HEK293 (cell line): ENCODE results near the gene SLC25A20.

Experiments used
- HOXA7 ChIP-seq: sonication (generic); formaldehyde crosslinking; IDR thresholded peaks from 2 replicates; pipeline ENCODE4 v1.8.1; 2022; ENCODE audit warnings: missing genetic modification reagents, borderline replicate concordance
- PRDM10 ChIP-seq: fragments of 450-650 bp; formaldehyde crosslinking; IDR thresholded peaks from 2 replicates; pipeline ENCODE4 v1.5.1; 2016; ENCODE audit warnings: missing biosample characterization, missing genetic modification characterization
- ZBTB1 ChIP-seq: fragments of 450-650 bp; formaldehyde crosslinking; IDR thresholded peaks from 2 replicates; pipeline ENCODE4 v1.5.1; 2016; ENCODE audit warnings: missing biosample characterization, missing genetic modification characterization
- ZBTB8A ChIP-seq: fragments of 450-650 bp; formaldehyde crosslinking; IDR thresholded peaks from 2 replicates; pipeline ENCODE4 v1.5.1; 2016; ENCODE audit warnings: missing biosample characterization, missing genetic modification characterization
- ZFP37 ChIP-seq: fragments of 450-650 bp; formaldehyde crosslinking; IDR thresholded peaks from 2 replicates; pipeline ENCODE4 v1.5.1; 2016; ENCODE audit warnings: missing biosample characterization, missing genetic modification characterization
- ZNF239 ChIP-seq: fragments of 450-650 bp; formaldehyde crosslinking; IDR thresholded peaks from 2 replicates; pipeline ENCODE4 v1.5.1; 2016; ENCODE audit warnings: missing biosample characterization, missing genetic modification characterization
- ZNF416 ChIP-seq: fragments of 450-650 bp; formaldehyde crosslinking; IDR thresholded peaks from 2 replicates; pipeline ENCODE4 v1.5.1; 2016; ENCODE audit warnings: missing biosample characterization, missing genetic modification characterization
- ZNF555 ChIP-seq: fragments of 450-650 bp; formaldehyde crosslinking; conservative IDR thresholded peaks from 2 replicates; pipeline ENCODE4 v1.5.1; 2017; ENCODE audit warnings: missing biosample characterization, mild to moderate bottlenecking, missing genetic modification characterization, inconsistent platforms
- TF ChIP-seq, protein P1 (sequence below): fragments of 450-650 bp; formaldehyde crosslinking; IDR thresholded peaks from 2 replicates; pipeline ENCODE4 v1.5.1; 2016; ENCODE audit warnings: missing biosample characterization, missing genetic modification characterization
- TF ChIP-seq, protein P2 (sequence below): fragments of 450-650 bp; formaldehyde crosslinking; IDR thresholded peaks from 2 replicates; pipeline ENCODE4; 2016; ENCODE audit warnings: missing biosample characterization, missing genetic modification characterization
- TF ChIP-seq, protein P3 (sequence below): fragments of 450-650 bp; formaldehyde crosslinking; IDR thresholded peaks from 2 replicates; pipeline ENCODE4 v1.5.1; 2016; ENCODE audit warnings: missing biosample characterization, missing genetic modification characterization, low read depth

DNA sequence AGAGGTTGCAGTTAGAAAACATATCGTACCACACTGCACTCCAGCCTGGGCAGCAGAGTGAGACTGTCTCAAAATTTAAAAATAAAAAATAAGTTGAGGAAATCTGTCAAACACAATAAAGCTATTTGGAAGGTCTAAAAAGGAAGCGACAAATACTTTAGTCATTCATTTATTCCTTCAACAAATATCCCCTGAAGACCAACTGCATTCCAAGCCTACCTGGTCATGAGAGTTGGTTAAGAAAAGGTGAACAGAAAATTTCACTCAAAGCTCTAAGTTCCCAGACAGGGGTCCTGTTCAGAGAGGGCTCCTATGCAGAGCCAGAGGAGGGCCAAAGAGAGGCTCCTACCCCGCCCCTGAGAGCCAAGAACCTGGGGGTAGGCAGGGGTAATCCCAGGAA is 35.6 kb downstream of the SLC25A20 start:
- TF ChIP-seq ZBTB1 (tag by site-specific recombination) = no peak
- TF ChIP-seq, protein P1, sequence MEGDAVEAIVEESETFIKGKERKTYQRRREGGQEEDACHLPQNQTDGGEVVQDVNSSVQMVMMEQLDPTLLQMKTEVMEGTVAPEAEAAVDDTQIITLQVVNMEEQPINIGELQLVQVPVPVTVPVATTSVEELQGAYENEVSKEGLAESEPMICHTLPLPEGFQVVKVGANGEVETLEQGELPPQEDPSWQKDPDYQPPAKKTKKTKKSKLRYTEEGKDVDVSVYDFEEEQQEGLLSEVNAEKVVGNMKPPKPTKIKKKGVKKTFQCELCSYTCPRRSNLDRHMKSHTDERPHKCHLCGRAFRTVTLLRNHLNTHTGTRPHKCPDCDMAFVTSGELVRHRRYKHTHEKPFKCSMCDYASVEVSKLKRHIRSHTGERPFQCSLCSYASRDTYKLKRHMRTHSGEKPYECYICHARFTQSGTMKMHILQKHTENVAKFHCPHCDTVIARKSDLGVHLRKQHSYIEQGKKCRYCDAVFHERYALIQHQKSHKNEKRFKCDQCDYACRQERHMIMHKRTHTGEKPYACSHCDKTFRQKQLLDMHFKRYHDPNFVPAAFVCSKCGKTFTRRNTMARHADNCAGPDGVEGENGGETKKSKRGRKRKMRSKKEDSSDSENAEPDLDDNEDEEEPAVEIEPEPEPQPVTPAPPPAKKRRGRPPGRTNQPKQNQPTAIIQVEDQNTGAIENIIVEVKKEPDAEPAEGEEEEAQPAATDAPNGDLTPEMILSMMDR (tag by site-specific recombination) = no peak
- TF ChIP-seq ZNF416 (tag by site-specific recombination) = no peak
- no peak for TF ChIP-seq ZFP37 (tag by site-specific recombination)
- TF ChIP-seq ZNF239 = no peak
- TF ChIP-seq, protein P2, sequence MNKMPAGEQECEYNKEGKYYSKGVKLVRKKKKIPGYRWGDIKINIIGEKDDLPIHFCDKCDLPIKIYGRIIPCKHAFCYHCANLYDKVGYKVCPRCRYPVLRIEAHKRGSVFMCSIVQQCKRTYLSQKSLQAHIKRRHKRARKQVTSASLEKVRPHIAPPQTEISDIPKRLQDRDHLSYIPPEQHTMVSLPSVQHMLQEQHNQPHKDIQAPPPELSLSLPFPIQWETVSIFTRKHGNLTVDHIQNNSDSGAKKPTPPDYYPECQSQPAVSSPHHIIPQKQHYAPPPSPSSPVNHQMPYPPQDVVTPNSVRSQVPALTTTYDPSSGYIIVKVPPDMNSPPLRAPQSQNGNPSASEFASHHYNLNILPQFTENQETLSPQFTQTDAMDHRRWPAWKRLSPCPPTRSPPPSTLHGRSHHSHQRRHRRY = no peak
- TF ChIP-seq ZNF555 (tag by site-specific recombination) = no peak
- TF ChIP-seq, protein P3, sequence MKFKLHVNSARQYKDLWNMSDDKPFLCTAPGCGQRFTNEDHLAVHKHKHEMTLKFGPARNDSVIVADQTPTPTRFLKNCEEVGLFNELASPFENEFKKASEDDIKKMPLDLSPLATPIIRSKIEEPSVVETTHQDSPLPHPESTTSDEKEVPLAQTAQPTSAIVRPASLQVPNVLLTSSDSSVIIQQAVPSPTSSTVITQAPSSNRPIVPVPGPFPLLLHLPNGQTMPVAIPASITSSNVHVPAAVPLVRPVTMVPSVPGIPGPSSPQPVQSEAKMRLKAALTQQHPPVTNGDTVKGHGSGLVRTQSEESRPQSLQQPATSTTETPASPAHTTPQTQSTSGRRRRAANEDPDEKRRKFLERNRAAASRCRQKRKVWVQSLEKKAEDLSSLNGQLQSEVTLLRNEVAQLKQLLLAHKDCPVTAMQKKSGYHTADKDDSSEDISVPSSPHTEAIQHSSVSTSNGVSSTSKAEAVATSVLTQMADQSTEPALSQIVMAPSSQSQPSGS (tag by site-specific recombination) = no peak
- TF ChIP-seq ZBTB8A (tag by site-specific recombination) = no peak
- no peak for TF ChIP-seq PRDM10 (tag by site-specific recombination)
- no peak for TF ChIP-seq HOXA7 (CRISPR knock-in tag)
